Stimulated activated CD4-positive, alpha-beta T cell treated with anti-CD3 and anti-CD28 coated beads, TNF-alpha, amount 100 ng/mL, for 24 hours (primary cell): Measurements from ENCODE around the gene BTBD16.

ENCODE experiments used
- DNase-seq, 3 experiments: peaks; one replicate each; pipeline ENCODE4 v3.0.0-alpha.2; 2020; ENCODE audit warnings: low read depth in 3 of 3

The BTBD16 gene

GRCh38 chr10:122373721-122374120 is 102.6 kb downstream of the BTBD16 start:
- DNase-seq: no peak

GRCh38 chr10:122374237-122374858 is 103.3 kb downstream of the BTBD16 start, which contains the start of gene PLEKHA1:
PLEKHA1 (plus strand) TSS chr10:122374708; CDS start chr10:122393201, 18,493 bp downstream.
- DNase-seq: peak; percentile 86 to 91 (median 90)

DNA sequence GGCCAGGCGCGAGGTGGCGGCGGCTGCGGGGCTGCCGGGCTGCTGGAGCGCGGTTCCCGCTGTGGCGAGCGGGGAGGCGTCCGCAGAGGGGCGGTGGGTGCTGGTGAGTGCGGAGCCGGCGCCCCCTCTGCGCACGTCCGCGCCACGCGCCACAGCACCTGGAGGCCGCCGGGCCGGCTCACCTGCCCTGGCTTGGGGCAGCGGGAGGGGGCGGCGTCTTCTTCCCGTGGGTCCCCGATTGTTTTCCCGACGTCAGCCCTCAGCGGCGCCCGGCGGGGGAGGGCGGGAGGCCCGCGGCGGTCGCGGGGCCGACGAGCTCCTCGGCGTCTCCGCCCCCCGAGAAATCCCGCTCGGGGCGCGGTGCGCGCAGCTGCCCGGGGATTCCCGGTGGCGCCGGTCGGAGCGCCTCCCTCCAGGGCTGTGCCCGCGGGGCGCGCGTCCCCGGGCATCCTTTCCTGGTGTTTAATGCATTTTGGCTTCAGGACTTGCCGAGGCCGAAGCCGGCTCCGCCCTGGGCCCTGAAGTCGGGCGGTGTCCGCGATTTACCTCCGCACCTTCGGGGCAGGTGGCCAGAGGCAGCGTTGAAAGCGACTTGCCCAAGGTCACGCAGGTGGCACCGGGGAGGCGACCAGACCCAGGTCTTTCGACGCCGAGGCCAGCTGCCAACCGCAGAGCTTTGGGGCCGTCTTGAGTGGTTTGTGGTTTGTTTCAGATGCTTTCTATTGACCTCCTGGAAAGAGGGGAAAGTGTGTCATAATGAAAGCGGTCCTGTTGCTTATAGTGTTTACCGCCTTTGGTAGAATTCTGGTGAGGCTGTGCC is 104.0 kb downstream of the BTBD16 start:
- DNase-seq: peak; percentile 20 to 61 (median 48)

- DNase-seq: no peak
Observed at GRCh38 chr10:122375679-122376160, 104.6 kb downstream of the BTBD16 start.

DNA sequence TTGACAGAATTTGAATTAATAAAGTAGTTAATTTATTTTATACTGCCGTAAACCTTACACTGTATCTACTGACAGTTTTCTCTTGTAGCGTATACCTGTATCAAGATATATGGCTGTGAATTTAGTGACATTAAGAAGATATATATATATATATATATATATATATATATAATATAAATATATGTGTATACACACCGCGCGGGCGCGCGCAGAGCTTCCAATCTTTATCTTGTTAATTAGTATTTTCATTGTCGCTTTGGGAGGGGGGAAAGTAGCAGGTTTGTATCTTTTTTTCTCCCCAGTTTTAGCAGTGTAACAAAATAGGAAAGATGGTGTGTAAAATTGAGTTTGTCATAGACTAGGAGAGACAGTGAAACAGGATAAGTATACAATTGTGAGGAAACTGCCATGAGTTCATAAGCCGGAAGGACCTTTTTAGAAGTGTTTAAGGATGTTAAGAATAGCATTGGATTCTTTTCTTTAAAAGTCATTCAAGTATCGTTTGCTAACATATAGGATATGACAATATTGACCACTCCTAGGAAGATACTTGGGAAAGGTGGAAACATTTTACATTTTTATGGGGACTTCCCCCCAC is 105.4 kb downstream of the BTBD16 start:
- DNase-seq: no peak

DNA sequence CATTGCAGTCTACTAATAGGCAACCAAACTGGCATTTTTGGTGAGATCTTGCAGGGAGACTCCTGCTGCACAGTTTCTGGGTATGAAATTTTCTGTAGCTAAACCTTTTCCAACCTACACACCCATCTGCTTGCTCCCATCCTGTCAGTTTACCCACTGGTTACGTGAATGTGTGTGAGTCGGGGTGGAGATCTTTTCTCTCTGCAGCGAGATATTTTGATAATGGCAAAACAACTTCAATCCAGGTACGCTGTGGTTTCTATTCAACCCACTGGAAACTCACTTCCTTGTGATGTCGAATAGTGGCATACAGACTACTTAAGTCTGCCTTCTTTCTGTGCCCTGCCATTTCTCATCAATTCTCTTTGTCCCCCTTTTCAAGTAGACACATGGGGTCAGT is 107.9 kb downstream of the BTBD16 start:
- no peak for DNase-seq

GRCh38 chr10:122379537-122379936 is 108.4 kb downstream of the BTBD16 start:
- DNase-seq: no peak

GRCh38 chr10:122380703-122381102 is 109.6 kb downstream of the BTBD16 start:
- DNase-seq: no peak

GRCh38 chr10:122381680-122382079 is 110.6 kb downstream of the BTBD16 start:
- no peak for DNase-seq

DNA sequence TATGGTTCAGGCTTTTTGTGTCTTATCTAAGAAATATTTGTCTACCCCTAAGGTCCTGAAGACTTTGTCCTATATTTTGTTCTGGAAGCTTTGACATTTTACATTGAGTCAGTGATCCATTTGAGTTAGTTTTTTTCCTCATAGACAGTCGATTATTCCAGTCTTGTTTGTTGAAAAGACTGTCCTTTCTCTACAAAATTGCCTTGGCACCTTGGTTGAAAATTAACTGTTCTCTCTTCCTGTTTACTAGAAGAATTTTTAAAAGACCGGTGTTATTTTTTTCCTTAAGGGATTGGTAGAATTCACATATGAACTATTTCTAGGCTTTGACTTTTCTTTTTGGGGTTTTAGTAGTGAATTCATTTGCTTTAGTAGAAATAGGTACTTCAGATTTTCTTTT is 115.4 kb downstream of the BTBD16 start:
- DNase-seq: no peak

GRCh38 chr10:122387572-122387971 is 116.5 kb downstream of the BTBD16 start:
- DNase-seq: no peak
